NCI-H345 (cell line): ENCODE measurements around the gene ORM2.

Experiments used
- DNase-seq: peaks from one replicate; lab custom pipeline; 2025; lab: John Stamatoyannopoulos, UW

ORM2 gene

GRCh38 chr9:114371343-114371944 is 41.8 kb downstream of the ORM2 start:
- no peak for DNase-seq

- DNase-seq = no peak
Measured at GRCh38 chr9:114371973-114372917, 42.6 kb downstream of the ORM2 start.

- no peak for DNase-seq
Measured at GRCh38 chr9:114372921-114373448, 43.3 kb downstream of the ORM2 start.

GRCh38 chr9:114373960-114374730 is 44.5 kb downstream of the ORM2 start:
- no peak for DNase-seq

- no peak for DNase-seq
Measured at GRCh38 chr9:114374936-114375335, 45.3 kb downstream of the ORM2 start.

GRCh38 chr9:114375386-114376175 is 45.9 kb downstream of the ORM2 start:
- no peak for DNase-seq

- DNase-seq = no peak
Measured at GRCh38 chr9:114376586-114377445, 47.1 kb downstream of the ORM2 start.

GRCh38 chr9:114378016-114378415 is 48.3 kb downstream of the ORM2 start:
- DNase-seq = no peak

- DNase-seq = no peak
Measured at GRCh38 chr9:114378883-114379282, 49.2 kb downstream of the ORM2 start.
